GM19025 (cell line): Measurements from ENCODE around the gene TGFB1.
"Not testable (repeated sequence)": the region's sequence is repeated elsewhere in the genome, so short reads cannot be mapped to it uniquely, and the experiment has no call there.

Source experiments
- ATAC-seq: cut with Tn5 transposase; IDR thresholded peaks from one replicate; pipeline ENCODE4 v1.9.1; 2021; ENCODE audit warnings: mild to moderate bottlenecking, low read depth, moderate library complexity; ENCODE audit not compliant: unreplicated experiment

Gene TGFB1

GRCh38 chr19:41371119-41371518, 17.4 kb upstream of the TGFB1 start:
- ATAC-seq: not testable (repeated sequence)

DNA sequence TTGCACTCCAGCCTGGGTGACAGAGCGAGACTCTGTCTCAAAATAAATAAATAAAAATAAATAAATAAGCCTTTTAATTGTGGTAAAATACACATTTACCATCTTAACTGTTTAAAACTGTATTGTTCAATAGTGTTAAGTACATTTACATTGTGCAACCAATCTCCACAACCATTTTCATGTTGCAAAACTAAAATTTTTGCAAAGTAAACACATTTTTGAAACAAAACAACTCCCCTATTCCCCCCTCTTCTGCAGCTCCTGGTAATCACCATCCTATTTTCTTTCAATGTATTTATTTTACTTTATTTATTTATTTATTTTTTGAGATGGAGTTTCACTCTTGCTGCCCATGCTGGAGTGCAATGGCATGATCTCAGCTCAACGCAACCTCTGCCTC, 16.0 kb upstream of the TGFB1 start:
- ATAC-seq: no peak

GRCh38 chr19:41367848-41368301, 14.2 kb upstream of the TGFB1 start:
- ATAC-seq: no peak

DNA sequence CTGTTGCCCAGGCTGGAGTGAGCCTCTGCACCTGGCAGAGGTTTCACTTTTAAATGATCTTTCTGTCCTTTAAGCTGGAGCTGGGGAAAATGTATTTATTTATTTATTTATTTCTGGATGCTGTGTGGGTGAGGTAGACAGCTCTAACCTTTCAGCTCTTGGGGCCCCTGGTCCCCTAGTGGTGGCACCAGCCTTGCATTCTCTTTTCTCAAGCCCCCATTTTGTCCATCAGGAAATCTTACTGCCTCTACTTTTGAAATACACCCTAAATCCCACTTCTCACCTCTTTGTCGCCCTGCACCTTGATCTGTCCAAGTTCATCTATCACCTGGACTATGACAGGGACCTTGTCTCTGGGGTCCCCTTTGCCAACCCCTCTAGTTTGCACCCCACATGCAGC, 12.4 kb upstream of the TGFB1 start:
- ATAC-seq: no peak

GRCh38 chr19:41364524-41365391, 11.0 kb upstream of the TGFB1 start:
- ATAC-seq: no peak

- peak; percentile 79 for ATAC-seq
Observed at GRCh38 chr19:41363753-41364523, 10.2 kb upstream of the TGFB1 start, which contains the start of gene B9D2. B9D2 (minus strand) TSS chr19:41364149; CDS start chr19:41363519, 630 bp downstream.

- ATAC-seq: no peak
Observed at GRCh38 chr19:41363371-41363752, 9.6 kb upstream of the TGFB1 start.

- no peak for ATAC-seq
Observed at GRCh38 chr19:41362143-41362847, 8.6 kb upstream of the TGFB1 start.

GRCh38 chr19:41359741-41360140, 6.0 kb upstream of the TGFB1 start:
- ATAC-seq: no peak

DNA sequence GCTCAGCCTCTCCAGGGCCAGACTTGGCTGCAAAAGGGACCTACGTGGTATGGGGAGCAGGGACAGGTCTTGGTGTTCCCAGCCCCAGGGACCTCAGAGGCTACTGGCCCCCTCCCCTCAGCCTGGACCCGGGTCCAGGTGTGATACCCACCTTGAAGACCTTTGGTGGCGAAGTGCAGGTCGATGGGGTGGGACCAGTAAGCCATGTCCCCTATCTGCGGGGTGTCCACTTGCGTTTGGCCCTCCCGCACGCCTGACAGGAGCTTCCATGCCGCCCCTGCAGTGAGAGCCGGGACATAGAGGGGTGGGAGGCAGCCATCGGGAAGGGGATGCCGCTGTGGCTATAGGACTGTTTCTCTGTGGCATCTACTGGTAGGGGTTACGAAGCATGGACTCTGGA, 4.0 kb upstream of the TGFB1 start:
- ATAC-seq: no peak

DNA sequence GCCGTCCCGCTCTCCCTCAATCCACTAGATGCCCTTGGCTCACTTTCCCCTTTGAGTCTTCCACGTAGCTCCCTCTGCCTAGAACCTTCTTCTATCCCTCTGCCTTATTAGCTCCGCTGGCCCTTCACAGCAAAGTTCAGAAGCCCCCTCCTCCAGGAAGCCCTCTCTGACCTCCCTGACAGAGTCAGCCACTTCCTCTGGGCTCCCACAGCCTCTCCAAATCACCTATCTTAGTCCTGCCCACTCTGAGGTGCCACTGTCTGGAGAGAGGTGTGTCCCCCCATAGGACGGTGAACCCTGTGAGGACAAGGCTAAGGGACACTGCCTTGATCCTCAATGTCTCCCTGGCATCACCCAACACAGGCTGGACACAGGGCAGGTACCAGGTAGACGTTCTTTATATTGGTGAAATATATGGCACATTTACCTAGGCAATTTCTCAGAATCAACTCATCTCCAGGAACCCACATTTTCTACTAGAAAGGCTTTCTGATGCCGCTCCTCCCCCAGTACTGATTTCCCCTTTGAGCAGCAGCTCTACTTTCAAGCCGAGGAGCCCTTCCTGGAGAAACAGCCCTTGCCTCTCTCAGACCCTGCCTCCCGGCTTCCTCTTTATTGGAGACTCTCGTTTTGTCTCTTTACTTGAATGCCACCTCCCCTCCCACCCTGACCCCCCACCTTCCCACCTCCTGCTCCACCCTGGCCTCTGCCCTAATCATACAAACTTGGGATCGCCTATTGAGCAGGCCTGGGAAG, 3.4 kb upstream of the TGFB1 start:
- ATAC-seq: no peak

GRCh38 chr19:41355802-41356201, 2.1 kb upstream of the TGFB1 start:
- no peak for ATAC-seq

GRCh38 chr19:41355035-41355434, 1.3 kb upstream of the TGFB1 start:
- no peak for ATAC-seq

GRCh38 chr19:41354343-41354953, 726 bp upstream of the TGFB1 start:
- ATAC-seq: no peak

DNA sequence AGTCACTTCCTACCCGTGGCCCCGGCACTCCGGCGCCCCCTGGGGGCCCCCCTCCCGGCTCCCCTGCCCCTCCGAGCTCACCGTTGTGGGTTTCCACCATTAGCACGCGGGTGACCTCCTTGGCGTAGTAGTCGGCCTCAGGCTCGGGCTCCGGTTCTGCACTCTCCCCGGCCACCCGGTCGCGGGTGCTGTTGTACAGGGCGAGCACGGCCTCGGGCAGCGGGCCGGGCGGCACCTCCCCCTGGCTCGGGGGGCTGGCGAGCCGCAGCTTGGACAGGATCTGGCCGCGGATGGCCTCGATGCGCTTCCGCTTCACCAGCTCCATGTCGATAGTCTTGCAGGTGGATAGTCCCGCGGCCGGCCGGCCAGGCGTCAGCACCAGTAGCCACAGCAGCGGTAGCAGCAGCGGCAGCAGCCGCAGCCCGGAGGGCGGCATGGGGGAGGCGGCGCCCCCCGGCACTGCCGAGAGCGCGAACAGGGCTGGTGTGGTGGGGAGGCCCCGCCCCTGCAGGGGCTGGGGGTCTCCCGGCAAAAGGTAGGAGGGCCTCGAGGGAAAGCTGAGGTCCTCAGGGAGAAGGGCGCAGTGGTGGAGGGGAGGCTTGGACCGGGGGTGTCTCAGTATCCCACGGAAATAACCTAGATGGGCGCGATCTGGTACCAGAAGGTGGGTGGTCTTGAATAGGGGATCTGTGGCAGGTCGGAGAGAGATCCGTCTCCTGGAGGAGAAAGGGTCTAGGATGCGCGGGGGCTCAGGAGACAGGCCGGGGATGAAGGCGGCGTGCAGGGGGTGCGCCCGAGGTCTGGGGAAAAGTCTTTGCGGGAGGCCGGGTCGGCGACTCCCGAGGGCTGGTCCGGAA, 885 bp downstream of the TGFB1 start:
- no peak for ATAC-seq

GRCh38 chr19:41352279-41352608, 1.5 kb downstream of the TGFB1 start:
- no peak for ATAC-seq

- ATAC-seq: peak; percentile 47
Observed at GRCh38 chr19:41351339-41352245, 2.1 kb downstream of the TGFB1 start.

DNA sequence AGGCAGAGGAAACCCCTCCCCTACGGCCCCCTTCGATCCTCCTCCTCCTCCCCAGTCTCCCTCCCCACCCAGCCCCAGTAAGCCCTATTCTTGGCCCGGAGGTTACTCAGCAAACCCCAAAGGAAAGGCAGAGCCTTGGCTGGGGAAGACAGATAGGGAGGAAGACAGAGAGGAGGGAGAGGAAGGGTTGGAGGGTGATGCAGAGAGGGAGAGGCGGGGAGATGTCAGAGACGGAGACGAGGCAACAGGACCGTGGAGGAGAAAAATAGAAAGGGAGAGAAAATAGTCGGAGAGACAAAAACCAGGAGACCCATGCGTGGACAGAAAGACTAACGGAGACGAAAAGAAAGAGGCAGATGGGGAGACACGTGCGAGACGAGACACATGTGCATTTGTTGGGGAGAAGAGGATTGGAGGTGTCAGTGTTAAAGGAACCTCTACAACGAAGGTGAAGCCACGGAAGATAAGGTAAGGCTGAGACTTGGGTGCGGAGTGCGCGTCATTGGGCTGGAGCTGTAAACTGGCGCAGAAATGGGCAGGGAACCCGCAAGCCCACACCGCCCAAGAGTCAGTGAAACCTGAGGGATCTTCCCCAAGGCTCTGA, 2.9 kb downstream of the TGFB1 start:
- no peak for ATAC-seq
